22Rv1 (cell line): Measurements from ENCODE around the gene SARS2.

ENCODE experiments used
- H3K27ac ChIP-seq: fragments of 450-650 bp; 2 replicates; pipeline ENCODE4 v1.5.1; 2017
- ZFX ChIP-seq: fragments of 450-650 bp; IDR thresholded peaks from 2 replicates; pipeline ENCODE4 v1.6.1; 2017; ENCODE audit warnings: antibody characterized with exemption, borderline replicate concordance
- TF ChIP-seq, protein P1 (sequence below): fragments of 450-650 bp; IDR thresholded peaks from 2 replicates; pipeline ENCODE4 v1.5.1; 2017; ENCODE audit warnings: mild to moderate bottlenecking

The SARS2 gene

DNA sequence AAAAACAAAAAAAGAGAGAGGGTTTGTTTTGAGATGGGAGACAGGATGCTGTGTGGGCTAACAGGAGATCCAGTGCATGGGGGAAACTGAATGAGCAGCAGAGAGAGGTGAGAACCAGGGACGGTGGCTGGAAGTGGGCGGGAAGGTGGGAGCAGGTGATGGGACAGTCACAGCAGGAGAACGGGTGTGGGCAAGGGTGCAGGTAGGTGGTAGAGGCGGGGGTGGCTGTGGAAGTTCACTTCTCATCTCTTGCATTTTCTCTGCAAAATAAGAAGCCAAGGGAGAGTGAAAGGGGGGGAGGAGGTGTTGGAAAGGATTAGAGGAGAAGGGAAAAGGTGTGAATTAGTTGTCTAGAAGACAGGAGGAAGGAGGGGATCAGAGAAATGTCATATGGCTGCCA lies 23.1 kb upstream of the SARS2 start:
- no peak for TF ChIP-seq ZFX
- TF ChIP-seq, protein P1, sequence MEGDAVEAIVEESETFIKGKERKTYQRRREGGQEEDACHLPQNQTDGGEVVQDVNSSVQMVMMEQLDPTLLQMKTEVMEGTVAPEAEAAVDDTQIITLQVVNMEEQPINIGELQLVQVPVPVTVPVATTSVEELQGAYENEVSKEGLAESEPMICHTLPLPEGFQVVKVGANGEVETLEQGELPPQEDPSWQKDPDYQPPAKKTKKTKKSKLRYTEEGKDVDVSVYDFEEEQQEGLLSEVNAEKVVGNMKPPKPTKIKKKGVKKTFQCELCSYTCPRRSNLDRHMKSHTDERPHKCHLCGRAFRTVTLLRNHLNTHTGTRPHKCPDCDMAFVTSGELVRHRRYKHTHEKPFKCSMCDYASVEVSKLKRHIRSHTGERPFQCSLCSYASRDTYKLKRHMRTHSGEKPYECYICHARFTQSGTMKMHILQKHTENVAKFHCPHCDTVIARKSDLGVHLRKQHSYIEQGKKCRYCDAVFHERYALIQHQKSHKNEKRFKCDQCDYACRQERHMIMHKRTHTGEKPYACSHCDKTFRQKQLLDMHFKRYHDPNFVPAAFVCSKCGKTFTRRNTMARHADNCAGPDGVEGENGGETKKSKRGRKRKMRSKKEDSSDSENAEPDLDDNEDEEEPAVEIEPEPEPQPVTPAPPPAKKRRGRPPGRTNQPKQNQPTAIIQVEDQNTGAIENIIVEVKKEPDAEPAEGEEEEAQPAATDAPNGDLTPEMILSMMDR = no peak
- H3K27ac ChIP-seq = no peak overlapping the region; the same call in 1 of the 2 replicates

DNA sequence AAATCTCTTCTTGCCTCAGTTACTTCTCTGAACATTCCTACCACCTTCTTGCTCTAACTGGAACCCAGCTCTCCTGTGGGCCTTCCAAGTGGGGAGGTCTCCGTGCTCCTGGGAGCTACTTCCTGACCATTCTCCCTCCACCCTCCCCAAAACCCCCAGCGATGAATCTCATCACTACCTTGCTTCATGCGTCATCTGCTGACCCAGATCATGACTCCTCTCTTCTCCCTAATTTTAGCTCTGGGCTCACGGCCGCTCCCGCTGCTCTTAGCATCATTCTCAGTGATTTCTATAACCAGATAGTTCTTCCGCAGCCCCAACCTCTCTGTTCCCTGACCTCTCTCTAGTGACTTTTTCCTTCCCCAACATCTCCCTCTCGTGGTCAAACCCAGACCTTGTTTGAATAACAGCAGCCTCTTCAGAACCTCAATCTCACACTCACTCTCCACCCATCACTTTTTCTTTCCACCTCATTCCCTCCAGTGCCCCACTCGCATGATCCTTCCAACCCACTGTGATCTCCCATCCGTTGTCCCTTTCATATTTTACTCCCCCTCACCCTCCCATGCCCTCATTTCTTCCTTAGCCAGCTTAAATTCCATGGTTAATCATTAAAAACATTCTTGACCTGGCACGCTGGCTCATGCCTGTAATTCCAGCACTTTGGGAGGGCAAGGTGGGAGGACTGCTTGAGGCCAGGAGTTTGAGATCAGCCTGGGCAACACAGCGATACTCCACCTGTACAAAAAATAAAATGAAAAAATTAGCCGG lies 22.0 kb upstream of the SARS2 start:
- TF ChIP-seq, protein P1 = peak; percentile 80
- no peak for TF ChIP-seq ZFX

DNA sequence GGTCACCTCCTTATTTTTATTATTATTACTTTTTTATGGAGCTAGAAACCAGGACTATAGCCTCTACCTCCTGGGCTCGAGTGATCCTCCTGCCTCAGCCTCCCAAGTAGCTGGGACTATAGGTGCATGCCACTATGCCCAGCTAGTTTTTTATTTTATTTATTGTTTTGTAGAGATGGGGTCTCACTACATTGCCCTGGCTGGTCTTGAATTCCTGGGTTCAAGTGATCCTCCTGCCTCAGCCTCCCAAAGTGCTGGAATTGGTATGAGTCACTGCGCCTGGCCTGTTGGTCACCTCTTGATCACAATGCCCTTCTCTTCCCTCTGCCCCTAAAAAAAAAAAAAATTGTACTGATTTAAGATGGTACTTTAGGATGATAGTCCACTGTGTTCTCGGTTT lies 20.6 kb upstream of the SARS2 start:
- no peak overlapping the region for H3K27ac ChIP-seq
- TF ChIP-seq, protein P1 = no peak
- TF ChIP-seq ZFX = no peak

More for the DNA sequence above, 22.0 kb upstream of the SARS2 start:
- H3K27ac ChIP-seq = peak overlapping the region; percentile 52

DNA sequence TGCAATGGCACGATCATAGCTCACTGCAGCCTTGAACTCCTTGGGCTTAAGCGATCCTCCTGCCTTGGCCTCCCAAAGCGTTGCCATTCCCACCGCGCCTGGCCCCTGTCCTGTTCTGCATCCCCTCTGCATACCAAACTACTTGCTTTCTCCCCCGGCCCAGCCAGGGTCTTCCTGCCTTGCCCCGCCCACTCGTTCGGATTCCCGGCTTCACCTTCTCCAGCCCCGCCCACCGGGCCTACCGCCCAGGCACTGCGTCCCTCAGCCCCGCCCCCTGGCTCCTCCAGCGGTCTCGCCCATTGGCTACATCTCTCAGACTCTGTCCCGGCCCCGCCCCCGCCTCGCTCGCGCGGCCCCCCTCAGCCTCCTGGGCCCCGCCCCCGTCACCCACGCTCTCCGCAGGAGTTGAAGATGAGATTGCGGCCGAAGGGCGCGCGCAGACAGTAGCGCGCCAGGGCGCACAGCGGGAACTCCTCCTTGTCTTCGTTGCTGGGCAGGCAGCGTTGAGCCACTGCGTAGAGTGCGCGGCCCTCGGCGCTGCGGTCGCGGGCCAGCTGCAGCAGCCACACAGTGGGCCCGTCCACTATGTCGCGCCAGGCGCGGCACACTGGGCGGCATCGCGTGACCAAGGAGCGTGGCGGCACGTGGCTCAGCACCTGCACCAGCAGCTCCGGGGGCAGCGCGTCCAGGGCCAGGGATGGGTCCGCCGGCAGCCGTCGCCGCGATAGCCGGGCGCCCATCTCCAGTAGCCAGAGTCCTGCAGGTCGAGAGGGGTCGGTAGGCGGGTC lies 19.2 kb upstream of the SARS2 start:
- TF ChIP-seq, protein P1 = no peak
- TF ChIP-seq ZFX = no peak
- H3K27ac ChIP-seq = peak overlapping the region; percentile 70

DNA sequence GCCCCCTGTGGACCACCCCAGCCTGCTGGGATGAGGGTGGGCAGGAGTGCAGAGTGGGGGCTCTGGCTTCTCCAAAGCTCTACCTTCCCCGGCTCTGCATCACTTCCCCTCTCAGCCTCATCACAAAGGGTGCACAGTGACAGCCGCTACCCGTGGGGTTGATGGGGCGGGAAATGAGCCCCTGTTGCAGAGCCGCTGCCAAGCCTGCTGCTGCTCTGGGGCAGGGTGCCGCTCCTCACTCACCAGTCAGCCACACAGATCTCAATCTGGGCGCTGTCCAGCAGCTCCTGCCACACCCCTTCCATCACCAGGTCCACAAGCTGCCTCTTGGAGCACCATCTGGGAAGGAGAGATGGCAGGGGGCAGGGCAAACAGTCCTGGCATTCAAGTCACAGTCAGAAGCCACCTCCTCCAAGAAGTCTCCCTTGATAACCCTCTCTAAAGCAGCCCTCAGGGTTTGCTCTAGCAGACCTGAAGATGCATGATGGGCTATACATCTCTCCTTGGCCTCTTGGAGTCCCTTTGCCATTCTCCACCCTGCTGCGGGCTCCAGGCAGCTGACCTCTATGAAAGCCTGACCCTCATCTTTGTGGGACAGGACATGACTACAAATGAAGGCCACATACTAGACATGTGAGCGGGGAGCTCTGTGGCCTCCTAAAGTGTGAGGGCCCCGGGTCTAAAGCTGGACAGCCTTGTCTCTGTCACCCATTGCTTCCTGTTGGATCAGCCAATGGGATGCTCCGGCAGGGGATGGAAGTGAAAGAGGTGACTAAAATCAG lies 15.9 kb upstream of the SARS2 start:
- TF ChIP-seq, protein P1 = no peak
- H3K27ac ChIP-seq = no peak overlapping the region

DNA sequence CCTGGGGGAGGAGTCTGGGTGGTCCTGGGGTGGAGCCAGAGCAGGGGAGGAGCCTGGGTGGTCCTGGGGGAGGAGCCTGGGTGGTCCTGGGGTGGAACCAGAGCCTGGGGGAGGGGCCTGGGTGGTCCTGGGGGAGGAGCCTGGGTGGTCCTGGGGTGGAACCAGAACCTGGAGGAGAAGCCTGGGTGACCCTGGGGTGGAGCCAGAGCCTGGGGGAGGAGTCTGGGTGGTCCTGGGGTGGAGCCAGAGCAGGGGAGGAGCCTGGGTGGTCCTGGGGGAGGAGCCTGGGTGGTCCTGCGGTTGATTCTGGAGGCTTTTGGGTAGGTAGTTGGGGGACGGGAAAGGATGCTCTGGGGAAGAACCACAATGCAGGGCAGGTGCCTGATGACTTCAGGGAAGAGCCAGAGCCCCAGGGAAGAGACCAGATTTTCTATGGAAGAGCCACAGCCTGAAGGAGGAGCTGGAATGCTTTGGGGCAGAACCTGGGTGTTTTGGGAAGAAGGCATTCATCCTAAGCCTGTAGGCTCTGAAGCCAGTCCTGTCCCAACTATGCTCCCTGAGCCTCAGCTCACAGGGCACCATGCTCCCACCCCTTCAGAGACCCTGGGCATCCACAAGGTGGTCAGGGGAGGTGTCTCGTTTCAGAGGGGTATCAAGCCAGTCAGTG lies 15.1 kb upstream of the SARS2 start:
- TF ChIP-seq, protein P1 = no peak
- TF ChIP-seq ZFX = no peak
- no peak overlapping the region for H3K27ac ChIP-seq
